Kidney epithelial cell (primary cell): ENCODE results near the gene WDHD1. TPM values are rescaled to one million over a fixed set of nuclear protein-coding genes. Genes with fewer than 3 reads are reported as not detected.
"Not testable (repeated sequence)": the region's sequence is repeated elsewhere in the genome, so short reads cannot be mapped to it uniquely, and the experiment has no call there.

ENCODE experiments used
- DNase-seq: peaks from one replicate; pipeline ENCODE4 v3.0.0-alpha.2; 2010; ENCODE audit warnings: low read depth
- H3K27me3 ChIP-seq: 2 replicates; pipeline ENCODE4 v1.6.0; 2011; ENCODE audit warnings: low read length; ENCODE audit not compliant: control insufficient read depth, insufficient read depth
- H3K36me3 ChIP-seq: 2 replicates; pipeline ENCODE4 v1.5.1; 2011; ENCODE audit warnings: low read length; ENCODE audit not compliant: control insufficient read depth, insufficient read depth
- H3K4me3 ChIP-seq: 2 replicates; pipeline ENCODE4 v1.5.1; 2011; ENCODE audit warnings: low read depth, mild to moderate bottlenecking, control low read depth, low read length
- CTCF ChIP-seq: IDR thresholded peaks from 2 replicates; pipeline ENCODE4 v1.5.1; 2011; ENCODE audit warnings: mild to moderate bottlenecking, moderate library complexity, low read length, control low read depth, inconsistent platforms; ENCODE audit not compliant: insufficient read depth, poor library complexity, severe bottlenecking
- total RNA-seq: library from RNA; depleted of rRNA; stranded (reverse); fragments of >200 nt; gene quantifications from 2 replicates; pipeline ENCODE4 v1.2.3, GENCODE V29; 2015

WDHD1 gene
- total RNA-seq, 1 donor from 2014 or later = 8.0 TPM

GRCh38 chr14:55026441-55026792 lies 482 bp downstream of the WDHD1 start:
- peak overlapping the region; percentile 96 for H3K4me3 ChIP-seq
- H3K27me3 ChIP-seq = no peaks in the 10 kb centered on the region
- no peaks in the 10 kb centered on the region for H3K36me3 ChIP-seq
- TF ChIP-seq CTCF = no peak
- no peak for DNase-seq

- no peak for DNase-seq
- no peaks in the 10 kb centered on the region for H3K27me3 ChIP-seq
- H3K36me3 ChIP-seq = no peaks in the 10 kb centered on the region
- TF ChIP-seq CTCF = no peak
- H3K4me3 ChIP-seq = peak overlapping the region; percentile 96
Measured at GRCh38 chr14:55025948-55026347, 951 bp downstream of the WDHD1 start.

- H3K27me3 ChIP-seq, DNase-seq, H3K36me3 ChIP-seq, H3K4me3 ChIP-seq: not testable (repeated sequence)
Measured at GRCh38 chr14:55024365-55024764, 2.5 kb downstream of the WDHD1 start.

GRCh38 chr14:55019968-55020554 lies 6.8 kb downstream of the WDHD1 start:
- TF ChIP-seq CTCF = no peak
- H3K36me3 ChIP-seq = no peaks in the 10 kb centered on the region
- H3K27me3 ChIP-seq = no peaks in the 10 kb centered on the region
- no peak for DNase-seq
- H3K4me3 ChIP-seq = no peak overlapping the region

- no peak for TF ChIP-seq CTCF
- Histone ChIP-seq H3K4me3 (no peak overlapping the region), H3K36me3 (no peaks in the 10 kb centered on the region), H3K27me3 (no peaks in the 10 kb centered on the region)
- DNase-seq = no peak
Measured at GRCh38 chr14:55015006-55015405, 11.9 kb downstream of the WDHD1 start.

- no peak for DNase-seq
Measured at GRCh38 chr14:55005071-55005470, 21.8 kb downstream of the WDHD1 start.

More at GRCh38 chr14:55005071-55005470, 21.8 kb downstream of the WDHD1 start:
- Histone ChIP-seq H3K27me3 (no peaks in the 10 kb centered on the region), H3K4me3 (no peak overlapping the region), H3K36me3 (no peaks in the 10 kb centered on the region)
- no peak for TF ChIP-seq CTCF
